ENCODE data around the gene MAPKAP1.

The MAPKAP1 gene

GRCh38 chr9:125556046-125556721, 150.8 kb downstream of the MAPKAP1 start:
- no peak for DNase-seq

DNA sequence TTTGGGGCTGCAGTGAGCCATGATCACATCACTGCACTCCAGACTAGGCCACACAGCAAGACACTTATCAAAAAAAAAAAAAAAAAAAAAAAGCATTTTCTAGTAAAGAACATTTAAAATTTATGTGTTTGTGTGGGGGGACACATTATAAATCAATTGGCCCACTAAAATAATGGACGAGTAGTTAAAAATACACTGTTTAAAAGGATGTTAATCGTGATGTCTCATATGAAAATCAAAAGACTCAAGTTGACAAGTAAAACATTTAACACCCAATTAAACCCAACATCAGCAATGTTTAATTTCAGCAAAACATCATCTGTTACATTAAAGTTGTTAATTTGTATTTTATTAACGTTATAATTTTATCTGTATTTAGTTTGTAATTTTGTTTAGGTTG, 152.3 kb downstream of the MAPKAP1 start:
- DNase-seq, result no peak

DNA sequence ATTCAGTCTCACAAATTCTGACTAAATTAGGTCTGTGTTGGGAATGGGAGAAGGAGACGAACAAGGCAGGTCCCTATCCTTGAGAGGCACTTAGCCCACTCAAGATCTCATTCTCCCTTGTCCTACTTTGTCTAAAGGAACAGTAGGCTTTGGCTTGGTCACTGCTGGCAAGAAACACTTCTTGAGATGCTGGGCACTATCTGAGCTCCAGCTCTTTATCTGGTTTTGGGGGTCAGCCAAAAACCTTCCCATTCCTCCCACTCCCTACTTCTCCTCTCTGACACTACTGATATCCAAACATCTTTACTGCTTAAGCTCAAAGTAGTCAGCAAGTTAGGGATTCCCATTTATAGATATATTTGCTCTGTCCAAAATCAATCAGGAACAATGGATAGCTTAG, 155.2 kb downstream of the MAPKAP1 start:
- no peak for DNase-seq

GRCh38 chr9:125549891-125550885, 156.8 kb downstream of the MAPKAP1 start:
- DNase-seq, result no peak

DNA sequence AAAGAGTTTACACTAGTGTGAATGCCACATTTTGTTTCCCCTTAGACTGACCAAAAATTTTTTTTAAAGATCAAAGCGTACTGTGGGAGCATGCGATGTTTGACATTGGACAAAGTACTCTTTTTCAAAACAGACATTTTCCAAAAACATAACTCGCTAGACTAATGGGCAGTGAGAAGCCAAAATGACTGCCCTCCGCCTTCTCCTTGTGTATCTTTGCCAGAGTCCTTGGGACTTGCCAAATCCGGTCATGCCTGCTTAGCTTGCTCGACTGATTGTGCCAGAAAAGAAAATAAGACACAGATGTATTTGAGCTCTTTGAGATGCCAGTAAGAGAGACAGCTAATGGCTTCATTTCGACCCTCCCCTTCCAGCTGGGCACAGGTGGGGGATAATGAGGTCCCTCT, 157.5 kb downstream of the MAPKAP1 start:
- no peak for DNase-seq

DNA sequence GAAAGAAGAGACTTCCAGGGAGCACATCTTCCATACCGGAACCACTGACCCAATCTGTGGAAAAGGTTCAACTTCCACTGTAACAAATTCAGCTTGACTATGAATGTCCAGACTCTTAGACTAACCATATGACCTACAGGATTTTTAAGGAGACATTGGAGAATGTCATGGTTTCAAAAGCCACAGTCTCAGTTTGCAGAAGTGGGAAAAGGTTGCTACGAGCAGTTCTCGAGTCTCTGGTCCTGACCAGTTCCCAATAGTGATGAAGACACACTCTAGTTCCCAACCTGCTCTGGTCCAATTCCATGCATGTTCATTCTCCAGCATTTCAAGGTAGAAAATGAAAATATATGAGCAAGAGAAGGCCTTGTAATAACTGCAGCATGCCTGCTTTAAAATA, 158.0 kb downstream of the MAPKAP1 start:
- DNase-seq, result no peak

- no peak for DNase-seq
These were observed 158.9 kb downstream of the MAPKAP1 start for GRCh38 chr9:125548141-125548540.

DNA sequence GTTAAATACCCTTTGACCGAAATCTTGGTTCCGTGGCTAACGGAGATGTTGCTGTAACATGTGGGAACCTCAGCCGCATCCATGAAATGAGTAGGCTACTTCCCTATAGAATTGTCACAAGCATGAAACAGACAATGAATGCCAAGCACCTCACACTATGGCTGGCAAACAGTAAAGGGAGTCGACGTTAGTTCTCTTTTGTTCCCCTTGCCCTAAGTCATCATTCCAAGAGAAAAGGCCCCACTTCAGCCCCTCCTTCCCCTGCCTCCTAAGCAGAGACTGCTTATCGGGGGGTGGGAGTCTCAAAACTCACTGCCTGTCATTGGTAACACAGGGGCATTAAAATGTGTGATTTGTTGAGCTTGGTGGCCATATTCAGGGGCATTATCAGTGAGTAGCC, 159.6 kb downstream of the MAPKAP1 start:
- DNase-seq, result no peak

DNA sequence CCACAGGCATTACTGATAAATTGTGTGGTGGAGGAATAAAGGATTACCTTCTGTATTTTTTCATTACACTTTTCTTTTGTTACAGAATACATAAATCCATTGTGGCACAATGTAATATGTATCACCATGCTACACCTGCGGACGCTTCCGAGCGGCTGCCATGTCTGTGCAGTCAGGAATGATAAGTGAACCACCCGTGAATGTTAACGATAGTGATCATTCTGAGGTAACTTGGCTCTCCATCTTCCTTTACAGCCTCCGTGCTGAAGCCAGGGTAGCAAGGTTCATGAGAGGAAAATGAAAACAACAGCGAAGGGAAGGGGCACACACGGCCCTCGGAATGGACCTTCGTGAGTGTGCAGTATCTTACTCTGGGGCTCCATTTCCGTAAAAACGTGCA, 161.2 kb downstream of the MAPKAP1 start:
- DNase-seq, result no peak

DNA sequence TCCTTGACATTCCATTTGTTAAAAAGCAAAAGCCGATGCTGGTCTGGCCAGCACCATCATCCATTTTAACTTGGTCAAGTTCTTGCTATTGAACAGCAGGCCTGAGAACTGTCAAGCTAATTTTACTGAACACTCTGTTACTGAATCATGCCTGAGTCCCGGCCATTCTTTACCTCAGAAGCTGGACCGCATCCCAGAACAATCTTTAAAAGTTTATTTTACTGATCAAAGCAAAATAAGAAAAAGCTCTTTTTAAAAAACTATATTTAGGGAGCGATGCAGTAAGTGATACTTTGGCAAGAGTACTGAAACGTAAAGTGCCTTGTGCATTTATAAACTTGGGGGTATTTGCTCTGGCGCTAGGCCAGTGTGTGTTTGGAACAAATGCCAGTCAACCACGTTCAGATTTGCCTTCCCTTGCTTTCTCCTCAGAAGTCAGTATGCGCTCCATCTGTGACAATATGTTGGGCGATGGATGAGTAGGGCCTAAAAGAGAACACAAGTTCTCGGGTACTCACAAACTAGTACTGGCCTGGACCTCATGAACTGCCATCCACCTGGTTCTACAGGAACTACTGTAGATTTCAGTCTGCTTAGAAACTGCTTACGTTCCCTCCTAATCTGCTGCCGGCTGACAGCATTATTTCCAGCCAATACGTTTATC, 161.9 kb downstream of the MAPKAP1 start:
- no peak for DNase-seq

- DNase-seq, result no peak
These were observed 162.5 kb downstream of the MAPKAP1 start for GRCh38 chr9:125544484-125544883.

GRCh38 chr9:125541840-125542243, 165.2 kb downstream of the MAPKAP1 start:
- DNase-seq, result no peak

GRCh38 chr9:125540497-125540896, 166.5 kb downstream of the MAPKAP1 start:
- no peak for DNase-seq

- no peak for DNase-seq
These were observed 168.9 kb downstream of the MAPKAP1 start for GRCh38 chr9:125538092-125538473.

DNA sequence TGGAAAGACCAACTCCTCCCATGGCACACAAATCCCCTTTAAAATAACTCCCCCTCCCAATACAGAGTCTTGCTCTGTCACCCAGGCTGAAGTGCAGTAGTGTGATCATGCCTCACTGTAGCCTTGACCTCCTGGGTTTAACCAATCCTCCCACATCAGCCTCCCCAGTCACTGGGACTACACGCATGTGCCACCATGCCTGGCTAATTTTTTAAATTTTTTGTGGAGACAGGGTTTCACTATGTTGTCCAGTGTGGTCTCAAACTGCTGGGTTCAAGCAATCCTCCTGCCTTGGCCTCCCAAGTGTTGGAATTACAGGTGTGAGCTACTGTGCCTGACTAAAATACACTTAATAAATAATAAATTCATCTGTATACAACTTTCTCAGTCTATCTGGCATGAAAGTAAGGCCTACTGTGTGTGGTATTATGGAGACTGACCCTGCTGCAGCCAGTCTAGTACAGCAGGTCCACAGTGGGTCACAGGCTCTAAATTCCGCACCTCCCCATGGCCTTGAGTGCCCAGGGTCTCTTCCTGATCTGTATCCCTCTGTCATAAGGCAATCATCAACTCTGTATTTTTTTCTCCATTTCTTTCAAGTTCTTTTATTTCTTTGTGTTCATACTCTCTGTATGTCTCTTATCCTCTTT, 169.4 kb downstream of the MAPKAP1 start:
- DNase-seq, result no peak

DNA sequence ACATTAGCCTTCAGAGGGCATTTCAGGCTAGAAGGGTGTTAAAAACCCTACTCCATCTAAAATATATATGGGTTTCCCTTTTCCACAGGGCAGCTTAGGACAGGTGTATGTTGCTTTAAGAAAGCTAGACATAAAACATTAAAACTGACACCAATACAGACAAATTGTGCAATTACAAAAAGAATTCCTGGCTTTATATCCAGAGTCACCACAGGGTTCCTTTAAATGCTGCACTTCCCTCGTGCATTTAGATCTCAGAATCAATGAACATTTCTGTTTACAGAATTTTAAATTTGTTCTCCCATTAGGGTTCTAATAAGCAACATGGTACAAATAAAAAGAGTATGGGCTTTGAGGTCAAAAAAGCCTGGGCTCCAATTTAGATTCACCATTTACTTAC, 170.2 kb downstream of the MAPKAP1 start:
- DNase-seq, result no peak

GRCh38 chr9:125536167-125536772, 170.7 kb downstream of the MAPKAP1 start:
- DNase-seq, result no peak

GRCh38 chr9:125534971-125535701, 171.9 kb downstream of the MAPKAP1 start:
- DNase-seq, result no peak

GRCh38 chr9:125532812-125533594, 174.0 kb downstream of the MAPKAP1 start:
- no peak for DNase-seq

- DNase-seq, result no peak
These were observed 174.6 kb downstream of the MAPKAP1 start for GRCh38 chr9:125532412-125532811.
